Endothelial cell of umbilical vein (primary cell): ENCODE results near the gene CCR7. TPM values are rescaled to one million over a fixed set of nuclear protein-coding genes. Genes with fewer than 3 reads are reported as not detected.

ENCODE experiments used
- BruUV-seq: library from RNA; stranded (reverse); fragments of 400-500 nt; replicated peaks from 2 replicates; lab custom pipeline; 2021; lab: Mats Ljungman, UMichigan
- CTCF ChIA-PET: fragments of 300-600, 350-600 bp; sonication (Branson Sonifier 250); formaldehyde crosslinking; loops from one replicate; lab custom pipeline; 2021; ENCODE audit warnings: antibody characterized with exemption, inconsistent platforms; lab: Charles Lee
- POLR2A ChIA-PET: fragments of 300-600, 350-600 bp; sonication (Branson Sonifier 250); formaldehyde crosslinking; loops from one replicate; lab custom pipeline; 2021; ENCODE audit warnings: antibody characterized with exemption, inconsistent platforms; lab: Charles Lee
- DNase-seq: peaks from one replicate; pipeline ENCODE4 v3.0.0-alpha.2; 2011; ENCODE audit warnings: low read depth, low spot score
- FAIRE-seq: peaks from 2 replicates; lab custom pipeline; 2011; peaks lifted over from hg19 to GRCh38; lab: Jason Lieb, UNC
- H2AFZ ChIP-seq: 2 replicates; pipeline ENCODE4 v1.6.0; 2012; ENCODE audit warnings: low read depth, low read length, control low read depth, inconsistent platforms
- H3K27ac ChIP-seq: 2 replicates; pipeline ENCODE4 v1.5.1; 2011; ENCODE audit warnings: low read depth, mild to moderate bottlenecking, control low read depth, low read length, moderate library complexity; ENCODE audit not compliant: insufficient read depth
- H3K27me3 ChIP-seq, 2 experiments: 2 replicates each; pipeline versions ENCODE4 v1.6.0 to v1.6.1; 2011; ENCODE audit warnings: low read length in 2 of 2, mixed read lengths in 1 of 2; ENCODE audit not compliant: control insufficient read depth in 2 of 2, insufficient read depth in 2 of 2
- H3K36me3 ChIP-seq, 2 experiments: 2 replicates in 1 of 2; 3 replicates in 1 of 2; pipeline ENCODE4 v1.5.1; 2011; ENCODE audit warnings: low read length in 2 of 2, mild to moderate bottlenecking in 1 of 2, moderate library complexity in 1 of 2; ENCODE audit not compliant: control insufficient read depth in 2 of 2, insufficient read depth in 2 of 2; ENCODE audit errors: extremely low read depth in 1 of 2
- H3K4me1 ChIP-seq: 3 replicates; pipeline ENCODE4 v1.5.1; 2011; ENCODE audit warnings: mild to moderate bottlenecking, low read length; ENCODE audit not compliant: control insufficient read depth, insufficient read depth; ENCODE audit errors: extremely low read depth
- H3K4me2 ChIP-seq: 2 replicates; pipeline ENCODE4 v1.6.1; 2011; ENCODE audit warnings: low read length, control low read depth, mixed read lengths; ENCODE audit not compliant: insufficient read depth
- H3K4me3 ChIP-seq, 3 experiments: fragments of 200-600 bp in 1 of 3; sonication (generic), shearing (Covaris generic) in 1 of 3; replicated peaks in 1 of 3; 2 replicates each; pipeline ENCODE4 v1.5.1; 2011 to 2016; ENCODE audit warnings: control low read depth in 3 of 3, low read length in 3 of 3, mild to moderate bottlenecking in 2 of 3, inconsistent platforms in 1 of 3, low read depth in 1 of 3, moderate library complexity in 1 of 3; ENCODE audit not compliant: insufficient read depth in 1 of 3
- H3K79me2 ChIP-seq: 2 replicates; pipeline ENCODE4 v1.6.0; 2012; ENCODE audit warnings: low read length, inconsistent platforms; ENCODE audit not compliant: control insufficient read depth, insufficient read depth
- H3K9ac ChIP-seq: replicated peaks from 2 replicates; pipeline ENCODE3; 2011; ENCODE audit warnings: low read length, control low read depth; ENCODE audit not compliant: insufficient read depth; ENCODE audit errors: extremely low read depth
- H3K9me1 ChIP-seq: replicated peaks from 3 replicates; pipeline ENCODE4 v1.6.0; 2011; ENCODE audit warnings: mild to moderate bottlenecking, low read length; ENCODE audit not compliant: control insufficient read depth, insufficient read depth; ENCODE audit errors: extremely low read depth
- H3K9me3 ChIP-seq: replicated peaks from 2 replicates; pipeline ENCODE4 v1.5.1; 2012; ENCODE audit warnings: low read length, inconsistent platforms; ENCODE audit not compliant: control insufficient read depth, insufficient read depth
- H4K20me1 ChIP-seq: replicated peaks from 2 replicates; pipeline ENCODE3; 2011; ENCODE audit warnings: mild to moderate bottlenecking, low read length; ENCODE audit not compliant: control insufficient read depth, insufficient read depth; ENCODE audit errors: extremely low read depth
- CTCF ChIP-seq, 2 donors: IDR thresholded peaks; 1 replicate in 1 of 2; 2 replicates in 1 of 2; pipeline ENCODE4 v1.5.1; 2011; ENCODE audit warnings: low read length in 2 of 2, mild to moderate bottlenecking in 2 of 2, moderate library complexity in 2 of 2, control low read depth in 1 of 2, inconsistent platforms in 1 of 2, low read depth in 1 of 2; ENCODE audit not compliant: insufficient read depth in 1 of 2; ENCODE audit errors: extremely low read depth in 1 of 2
- EZH2 ChIP-seq: IDR thresholded peaks from 2 replicates; pipeline ENCODE4 v1.6.1; 2012; ENCODE audit warnings: borderline replicate concordance, low read depth, mild to moderate bottlenecking, moderate library complexity, low read length, inconsistent platforms; ENCODE audit not compliant: severe bottlenecking
- FOS ChIP-seq: IDR thresholded peaks from 2 replicates; pipeline ENCODE4 v1.6.1; 2011; ENCODE audit warnings: mild to moderate bottlenecking, low read length, moderate library complexity, borderline replicate concordance; ENCODE audit not compliant: insufficient read depth
- GATA2 ChIP-seq: IDR thresholded peaks from 2 replicates; pipeline ENCODE4 v1.7.0; 2011; ENCODE audit warnings: low read depth, mild to moderate bottlenecking, moderate library complexity, mixed read lengths, low read length; ENCODE audit not compliant: insufficient read length, insufficient read depth
- MAX ChIP-seq: IDR thresholded peaks from 2 replicates; pipeline ENCODE4 v1.6.1; 2011; ENCODE audit not compliant: insufficient read depth, insufficient read length
- POLR2A ChIP-seq: IDR thresholded peaks from 2 replicates; pipeline ENCODE4 v1.6.1; 2012; ENCODE audit warnings: low read depth, mild to moderate bottlenecking, control low read depth, low read length
- POLR2AphosphoS5 ChIP-seq: IDR thresholded peaks from 2 replicates; pipeline ENCODE4 v1.6.1; 2012; ENCODE audit warnings: low read depth, mild to moderate bottlenecking, control low read depth, low read length, moderate library complexity; ENCODE audit not compliant: insufficient read depth
- dilution Hi-C: fragments of 300-500 bp; cut with MboI; formaldehyde crosslinking; loops from one replicate; pipeline ENCODE4 v1.15.0; 2019; ENCODE audit warnings: low sequenced_read_pairs; ENCODE audit not compliant: extremely low pct_ligation_motif_present
- intact Hi-C: fragments of 100-400 bp; cut with micrococcal nuclease; formaldehyde crosslinking; loops from one replicate; pipeline ENCODE4 v1.10.0; 2022
- polyA plus RNA-seq, 4 experiments: library from polyadenylated mRNA; depleted of rRNA in 3 of 4; stranded (reverse) in 3 of 4; unstranded in 1 of 4; fragments of >200 nt; gene quantifications; 2 replicates each; pipeline versions ENCODE4 v1.2.1 to v1.2.3, GENCODE V29; 2011 to 2012; ENCODE audit warnings: missing spikeins in 1 of 4
- total RNA-seq: library from RNA; stranded (reverse); gene quantifications from 2 replicates; pipeline ENCODE4 v1.2.3, GENCODE V29; 2021

Gene CCR7
- total and polyA plus RNA-seq, 2 donors (not counting 3 experiments of a cell fraction or from before 2014, with no cell fraction given), result 0.18 TPM; not detected in 1

- Histone ChIP-seq H3K4me2 (no peak overlapping the region), H3K27me3 (peaks cover 10 to 20% of the 10 kb centered on the region in 2 experiments), H4K20me1 (no peaks in the 10 kb centered on the region), H2AFZ (no peak overlapping the region), H3K27ac (no peak overlapping the region), H3K79me2 (no peaks in the 10 kb centered on the region), H3K4me3 (no peak overlapping the region), H3K4me1 (no peaks in the 10 kb centered on the region), H3K36me3 (no peaks in the 10 kb centered on the region), H3K9me1 (no peaks in the 10 kb centered on the region), H3K9ac (no peak overlapping the region), H3K9me3 (no peaks in the 10 kb centered on the region)
- no TSS peak for BruUV-seq
- FAIRE-seq (no peak), DNase-seq (no peak)
- ChIA-PET CTCF (interaction anchor here (2.4 kb wide), 1 partner anchor 17 kb away, joined by 8 read pairs; no protein-coding TSS in a partner anchor), POLR2A (no interaction called here)
- intact Hi-C loops (no loop called here), dilution Hi-C loops (no loop called here)
- TF ChIP-seq GATA2, result no peak
- no peak for TF ChIP-seq CTCF (IDR thresholded peaks at IDR 0.05; ENCODE audit: extremely low read depth in 1 of 2, insufficient read depth in 1 of 2, low read depth in 1 of 2, low read length in 2 of 2)
- TF ChIP-seq EZH2, result no peak
- TF ChIP-seq FOS, result no peak
- TF ChIP-seq POLR2A, result no peak
- no peak for TF ChIP-seq POLR2AphosphoS5
- TF ChIP-seq MAX, result no peak
Observed at GRCh38 chr17:40602445-40603443, 37.5 kb upstream of the CCR7 start.
